IMR-90 (cell line): ENCODE measurements around the gene SEPTIN5.

Experiments
- CTCF ChIP-seq: conservative IDR thresholded peaks from 2 replicates; pipeline ENCODE4 v1.5.1; 2012; ENCODE audit warnings: mild to moderate bottlenecking, low read depth, low read length, improper control_type of control experiment
- POLR2A ChIP-seq: IDR thresholded peaks from 2 replicates; pipeline ENCODE4 v1.6.1; 2012; ENCODE audit warnings: mild to moderate bottlenecking, low read depth, low read length
- RCOR1 ChIP-seq: IDR thresholded peaks from 2 replicates; pipeline ENCODE4 v1.6.1; 2012; ENCODE audit warnings: mild to moderate bottlenecking, low read length, improper control_type of control experiment; ENCODE audit not compliant: insufficient replicate concordance
- RFX5 ChIP-seq: IDR thresholded peaks from 2 replicates; pipeline ENCODE4 v1.8.0; 2012; ENCODE audit warnings: low read depth, mild to moderate bottlenecking, low read length, moderate library complexity

- TF ChIP-seq POLR2A (no peak), CTCF (no peak), RFX5 (no peak), RCOR1 (no peak)
Measured at GRCh38 chr22:19746726-19747125, 32.4 kb downstream of the SEPTIN5 start.
